BLaER1 treated with 17β-estradiol and CSF1 and Interleukin-3, amounts not matched to agents 10 nM and 100 nM (cell line): Measurements from ENCODE around the gene DOCK4.

ENCODE experiments used
- H3K27ac ChIP-seq, 11 experiments: shearing (Covaris generic); formaldehyde crosslinking; 2 replicates each; pipeline ENCODE4 v1.8.1; 2022
- H3K27me3 ChIP-seq, 11 experiments: shearing (Covaris generic); formaldehyde crosslinking; 2 replicates each; pipeline ENCODE4 v1.8.1; 2022
- H3K36me3 ChIP-seq, 11 experiments: shearing (Covaris generic); formaldehyde crosslinking; 2 replicates each; pipeline ENCODE4 v1.8.1; 2022
- H3K4me1 ChIP-seq, 10 experiments: shearing (Covaris generic); formaldehyde crosslinking; 2 replicates each; pipeline ENCODE4 v1.8.1; 2022
- H3K4me2 ChIP-seq, 11 experiments: shearing (Covaris generic); formaldehyde crosslinking; 2 replicates each; pipeline ENCODE4 v1.8.1; 2022
- H3K4me3 ChIP-seq, 10 experiments: shearing (Covaris generic); formaldehyde crosslinking; 2 replicates each; pipeline ENCODE4 v1.8.1; 2022
- H3K9ac ChIP-seq, 11 experiments: shearing (Covaris generic); formaldehyde crosslinking; 2 replicates each; pipeline ENCODE4 v1.8.1; 2022
- H3K9me3 ChIP-seq, 11 experiments: shearing (Covaris generic); formaldehyde crosslinking; replicated peaks in 1 of 11; 2 replicates each; pipeline ENCODE4 v1.8.1; 2022
- H4K20me1 ChIP-seq, 11 experiments: shearing (Covaris generic); formaldehyde crosslinking; 2 replicates each; pipeline ENCODE4 v1.8.1; 2022
- Cebpa-rat ChIP-seq, 11 experiments: shearing (Covaris generic); IDR thresholded peaks; 2 replicates each; pipeline ENCODE4 v1.8.1; 2022

Gene DOCK4

DNA sequence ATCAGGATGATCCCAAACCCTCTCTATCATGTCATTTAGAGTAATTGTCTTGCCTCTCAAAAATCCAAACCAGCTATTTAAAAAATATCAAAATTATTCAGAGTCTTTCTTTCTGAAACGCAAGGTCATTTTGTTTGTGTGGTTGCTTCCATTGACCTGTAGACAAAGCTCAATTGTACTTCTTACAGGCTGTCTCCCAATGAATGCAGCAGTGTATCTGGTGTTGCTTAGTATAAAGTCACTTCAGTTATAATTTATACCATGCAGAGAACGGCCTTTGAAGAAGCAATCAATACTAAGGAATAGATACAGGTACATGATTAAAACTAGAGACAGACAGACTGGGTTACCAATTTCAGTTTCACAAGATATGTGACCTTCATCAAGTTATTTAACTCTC is 80.9 kb downstream of the DOCK4 start:
- no peak overlapping the region for H3K9ac ChIP-seq
- peaks cover 0 to 75% (median 0%) of the 10 kb centered on the region in 10 experiments; a peak in 8 of 20 replicates for H3K4me1 ChIP-seq
- peaks cover 0 to 20% (median 0%) of the 10 kb centered on the region in 11 experiments; a peak in 5 of 22 replicates for H3K36me3 ChIP-seq
- H3K27ac ChIP-seq = peak overlapping the region in 3 of 11 experiments; percentile 70 to 79 (median 70); a peak in 5 of 22 replicates
- H3K27me3 ChIP-seq = no peaks in the 10 kb centered on the region
- H4K20me1 ChIP-seq = peaks cover 0 to 58% (median 13%) of the 10 kb centered on the region in 11 experiments; a peak in 11 of 22 replicates
- peak overlapping the region in 3 of 11 experiments; percentile 59 to 86 (median 82); a peak in 5 of 22 replicates for H3K4me2 ChIP-seq
- H3K4me3 ChIP-seq = no peak overlapping the region
- TF ChIP-seq Cebpa-rat (IDR thresholded peaks at IDR 0.05) = no peak
- peaks cover 0 to 7% (median 0%) of the 10 kb centered on the region in 11 experiments; a peak in 3 of 22 replicates for H3K9me3 ChIP-seq

DNA sequence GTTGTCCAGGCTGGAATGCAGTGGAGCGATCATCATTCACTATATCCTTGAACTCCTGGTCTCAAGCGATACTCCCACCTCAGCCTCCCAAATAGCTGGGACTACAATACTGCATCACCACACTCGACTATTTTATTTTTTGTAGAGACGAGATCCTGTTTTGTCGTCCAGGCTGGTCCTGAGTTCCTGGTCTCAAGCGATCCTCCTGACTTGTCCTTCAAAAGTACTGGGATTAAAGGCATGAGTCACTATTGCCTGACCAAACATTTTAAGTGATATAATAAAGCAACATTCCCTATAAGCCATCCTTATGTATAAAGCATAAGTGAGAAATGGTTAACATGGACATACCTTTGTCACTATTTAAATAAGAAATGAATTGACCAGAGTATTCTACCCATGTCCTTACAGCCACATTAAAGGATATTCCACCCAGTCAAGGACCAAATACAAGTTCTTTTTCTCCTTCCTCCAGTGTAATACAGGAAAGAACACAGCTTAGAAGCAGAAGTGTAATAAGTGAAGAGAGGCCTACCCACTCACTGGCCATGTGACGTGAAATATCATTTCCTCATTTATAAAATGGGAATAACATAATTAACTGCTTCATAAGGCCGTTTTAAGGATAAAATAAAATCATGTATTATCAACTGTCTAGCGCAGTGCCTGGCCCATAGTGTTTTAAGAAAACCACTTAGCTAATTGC is 82.0 kb downstream of the DOCK4 start:
- H3K9ac ChIP-seq = peak overlapping the region in 3 of 11 experiments; percentile 49 to 70 (median 55); a peak in 5 of 22 replicates
- H3K36me3 ChIP-seq = peaks cover 0 to 11% (median 0%) of the 10 kb centered on the region in 11 experiments; a peak in 3 of 22 replicates
- H3K4me1 ChIP-seq = peaks cover 0 to 75% (median 0%) of the 10 kb centered on the region in 10 experiments; a peak in 8 of 20 replicates
- H3K27me3 ChIP-seq = no peaks in the 10 kb centered on the region
- peak overlapping the region in 4 of 11 experiments; percentile 35 to 79 (median 70); a peak in 7 of 22 replicates for H3K27ac ChIP-seq
- no peak for TF ChIP-seq Cebpa-rat (IDR thresholded peaks at IDR 0.05)
- peak overlapping the region in 2 of 10 experiments; percentile 12 to 16; a peak in 2 of 20 replicates for H3K4me3 ChIP-seq
- H4K20me1 ChIP-seq = peaks cover 0 to 54% (median 3%) of the 10 kb centered on the region in 11 experiments; a peak in 8 of 22 replicates
- H3K4me2 ChIP-seq = peak overlapping the region in 5 of 11 experiments; percentile 9 to 86 (median 59); a peak in 8 of 22 replicates
- H3K9me3 ChIP-seq = peaks cover 0 to 7% (median 0%) of the 10 kb centered on the region in 11 experiments; a peak in 3 of 22 replicates

- TF ChIP-seq Cebpa-rat (IDR thresholded peaks at IDR 0.05) = no peak
- H3K4me2 ChIP-seq = peak overlapping the region in 3 of 11 experiments; percentile 59 to 86 (median 82); a peak in 6 of 22 replicates
- H3K36me3 ChIP-seq = peaks cover 0 to 7% (median 0%) of the 10 kb centered on the region in 11 experiments; a peak in 2 of 22 replicates
- H3K9ac ChIP-seq = peak overlapping the region in 1 of 11 experiments; percentile 44; a peak in 2 of 22 replicates
- H3K4me3 ChIP-seq = no peak overlapping the region
- H3K4me1 ChIP-seq = peaks cover 0 to 87% (median 0%) of the 10 kb centered on the region in 10 experiments; a peak in 8 of 20 replicates
- H3K27me3 ChIP-seq = no peaks in the 10 kb centered on the region
- H3K9me3 ChIP-seq = peaks cover 0 to 4% (median 0%) of the 10 kb centered on the region in 11 experiments; a peak in 3 of 22 replicates
- H4K20me1 ChIP-seq = peaks cover 0 to 64% (median under 1%) of the 10 kb centered on the region in 11 experiments; a peak in 5 of 22 replicates
- peak overlapping the region in 3 of 11 experiments; percentile 70 to 79 (median 70); a peak in 5 of 22 replicates for H3K27ac ChIP-seq
Measured at GRCh38 chr7:112122798-112123197, 83.4 kb downstream of the DOCK4 start.

DNA sequence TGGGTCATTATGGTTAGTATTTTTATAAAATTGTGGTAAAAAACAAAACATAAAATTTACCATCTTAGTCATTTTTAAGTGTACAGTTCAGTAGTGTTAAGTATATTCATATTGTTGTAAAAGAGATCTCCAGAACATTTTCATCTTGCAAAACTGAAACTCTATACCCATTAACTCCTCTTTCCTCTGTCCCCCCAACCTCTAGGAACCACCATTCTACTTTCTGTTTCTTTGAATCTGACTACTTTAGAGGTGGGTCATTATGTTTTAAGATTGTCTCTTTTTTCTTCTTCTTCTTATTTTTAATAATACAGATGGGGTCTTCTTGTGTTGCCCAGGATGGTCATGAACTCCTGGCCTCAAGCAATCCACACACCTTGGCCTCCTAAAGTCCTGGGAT is 84.1 kb downstream of the DOCK4 start:
- peak overlapping the region in 1 of 11 experiments; percentile 79; a peak in 1 of 22 replicates for H3K27ac ChIP-seq
- no peak overlapping the region for H3K9ac ChIP-seq
- H3K36me3 ChIP-seq = peaks cover 0 to 12% (median 0%) of the 10 kb centered on the region in 11 experiments; a peak in 1 of 22 replicates
- no peak for TF ChIP-seq Cebpa-rat (IDR thresholded peaks at IDR 0.05)
- H4K20me1 ChIP-seq = peaks cover 0 to 64% (median 0%) of the 10 kb centered on the region in 11 experiments; a peak in 5 of 22 replicates
- H3K4me3 ChIP-seq = no peak overlapping the region
- no peaks in the 10 kb centered on the region for H3K27me3 ChIP-seq
- H3K4me2 ChIP-seq = peak overlapping the region in 2 of 11 experiments; percentile 82 to 86; a peak in 5 of 22 replicates
- no peaks in the 10 kb centered on the region for H3K9me3 ChIP-seq
- H3K4me1 ChIP-seq = peaks cover 0 to 92% (median 0%) of the 10 kb centered on the region in 10 experiments; a peak in 8 of 20 replicates

GRCh38 chr7:112121318-112121717 is 84.9 kb downstream of the DOCK4 start:
- no peak overlapping the region for H3K9ac ChIP-seq
- peak overlapping the region in 2 of 11 experiments; percentile 46 to 52; a peak in 4 of 22 replicates for H3K4me2 ChIP-seq
- peaks cover 0 to 100% (median 0%) of the 10 kb centered on the region in 10 experiments; a peak in 8 of 20 replicates for H3K4me1 ChIP-seq
- H3K36me3 ChIP-seq = peaks cover 0 to 20% (median 0%) of the 10 kb centered on the region in 11 experiments; a peak in 1 of 22 replicates
- TF ChIP-seq Cebpa-rat (IDR thresholded peaks at IDR 0.05) = no peak
- H3K9me3 ChIP-seq = no peaks in the 10 kb centered on the region
- peaks cover 0 to 71% (median 0%) of the 10 kb centered on the region in 11 experiments; a peak in 5 of 22 replicates for H4K20me1 ChIP-seq
- H3K27me3 ChIP-seq = no peaks in the 10 kb centered on the region
- no peak overlapping the region for H3K4me3 ChIP-seq
- no peak overlapping the region for H3K27ac ChIP-seq

DNA sequence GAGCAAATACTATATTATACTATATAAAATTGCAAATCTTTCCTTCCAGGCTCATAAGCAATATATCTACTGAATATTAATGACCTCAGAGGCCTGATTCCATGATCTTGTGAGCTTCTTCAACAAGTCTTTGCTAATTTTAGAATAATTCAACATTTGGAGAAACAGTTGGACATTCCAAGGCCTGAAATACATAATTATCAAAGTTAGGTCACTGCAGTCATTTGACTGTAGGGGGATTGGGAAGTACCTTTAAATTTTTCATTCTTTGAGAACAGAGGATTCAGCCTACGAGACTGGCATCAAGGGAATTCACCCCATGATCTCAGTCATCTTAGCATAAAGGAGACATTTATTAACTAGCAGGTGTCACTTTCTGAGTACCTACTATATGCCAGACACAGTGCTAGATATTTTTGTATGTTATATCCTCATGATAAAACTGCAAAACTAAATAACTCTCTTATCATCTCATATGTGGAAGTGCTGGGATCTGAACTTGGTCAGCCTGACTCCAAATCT is 85.4 kb downstream of the DOCK4 start:
- H3K4me1 ChIP-seq = peaks cover 0 to 100% (median 0%) of the 10 kb centered on the region in 10 experiments; a peak in 8 of 20 replicates
- TF ChIP-seq Cebpa-rat (IDR thresholded peaks at IDR 0.05) = no peak

GRCh38 chr7:112118581-112119566 is 87.3 kb downstream of the DOCK4 start:
- Histone ChIP-seq H3K4me2 (peak overlapping the region in 2 of 11 experiments; percentile 52 to 74; a peak in 4 of 22 replicates), H3K4me3 (no peak overlapping the region), H3K36me3 (peaks cover 0 to 17% (median 0%) of the 10 kb centered on the region in 11 experiments; a peak in 1 of 22 replicates), H3K9me3 (no peaks in the 10 kb centered on the region), H3K4me1 (peaks cover 0 to 100% (median 0%) of the 10 kb centered on the region in 10 experiments; a peak in 7 of 20 replicates), H3K27ac (peak overlapping the region in 2 of 11 experiments; percentile 22 to 43; a peak in 3 of 22 replicates), H3K9ac (no peak overlapping the region), H3K27me3 (no peaks in the 10 kb centered on the region), H4K20me1 (peaks cover 0 to 71% (median 0%) of the 10 kb centered on the region in 11 experiments; a peak in 6 of 22 replicates)
- TF ChIP-seq Cebpa-rat (IDR thresholded peaks at IDR 0.05) = no peak

More for the DNA sequence above, 85.4 kb downstream of the DOCK4 start:
- Histone ChIP-seq H3K27me3 (no peaks in the 10 kb centered on the region), H3K27ac (no peak overlapping the region), H3K9ac (no peak overlapping the region), H3K9me3 (no peaks in the 10 kb centered on the region), H3K36me3 (peaks cover 0 to 17% (median 0%) of the 10 kb centered on the region in 11 experiments; a peak in 1 of 22 replicates), H3K4me2 (peak overlapping the region in 2 of 11 experiments; percentile 46 to 52; a peak in 4 of 22 replicates), H3K4me3 (no peak overlapping the region), H4K20me1 (peaks cover 0 to 71% (median under 1%) of the 10 kb centered on the region in 11 experiments; a peak in 5 of 22 replicates)
